ENCODE data around the gene PPIP5K1. TPM values are rescaled to one million over a fixed set of nuclear protein-coding genes. Genes with fewer than 3 reads are reported as not detected.
"Not testable (repeated sequence)": the region's sequence is repeated elsewhere in the genome, so short reads cannot be mapped to it uniquely, and the experiment has no call there.

Gene PPIP5K1
- 10.5 and 13.9 TPM in 2 replicates for total RNA-seq (2012; rRNA removed)

- not testable (repeated sequence) for H3K27me3 ChIP-seq (ENCODE audit: control insufficient read depth, insufficient read depth, low read length); H3K36me3 ChIP-seq (ENCODE audit: insufficient read depth, low read length); H3K9ac ChIP-seq (ENCODE audit: low read depth, low read length); H3K4me3 ChIP-seq (ENCODE audit: low read length); H3K9me3 ChIP-seq (replicated peaks; ENCODE audit: low read length); H3K4me1 ChIP-seq (ENCODE audit: control insufficient read depth, insufficient read depth, low read length); H3K4me2 ChIP-seq (ENCODE audit: low read length)
Measured at GRCh38 chr15:43589778-43590466, at the start of gene PPIP5K1. Gene PPIP5K1 (minus strand): TSS chr15:43590208. CDS start chr15:43584504, 5,704 bp downstream.

- H3K4me3 ChIP-seq (ENCODE audit: low read length); H3K4me1 ChIP-seq (ENCODE audit: control insufficient read depth, insufficient read depth, low read length); H3K27me3 ChIP-seq (ENCODE audit: control insufficient read depth, insufficient read depth, low read length); H3K9ac ChIP-seq (ENCODE audit: low read depth, low read length); H3K36me3 ChIP-seq (ENCODE audit: insufficient read depth, low read length); H3K4me2 ChIP-seq (ENCODE audit: low read length); H3K9me3 ChIP-seq (replicated peaks; ENCODE audit: low read length): not testable (repeated sequence)
Measured at GRCh38 chr15:43638464-43639204, 48.6 kb upstream of the PPIP5K1 start.

GRCh38 chr15:43626937-43627336 lies 36.9 kb upstream of the PPIP5K1 start:
- not testable (repeated sequence) for H3K4me3 ChIP-seq (ENCODE audit: low read length); H3K9ac ChIP-seq (ENCODE audit: low read depth, low read length); H3K36me3 ChIP-seq (ENCODE audit: insufficient read depth, low read length); H3K4me1 ChIP-seq (ENCODE audit: control insufficient read depth, insufficient read depth, low read length); H3K9me3 ChIP-seq (replicated peaks; ENCODE audit: low read length); H3K4me2 ChIP-seq (ENCODE audit: low read length)
- H3K27me3 ChIP-seq (ENCODE audit: control insufficient read depth, insufficient read depth, low read length), result peaks cover 13% of the 10 kb centered on the region

GRCh38 chr15:43625106-43625505 lies 35.1 kb upstream of the PPIP5K1 start:
- H3K27me3 ChIP-seq (ENCODE audit: control insufficient read depth, insufficient read depth, low read length), result peaks cover 21% of the 10 kb centered on the region
- H3K4me2 ChIP-seq (ENCODE audit: low read length), result no peak overlapping the region
- H3K9me3 ChIP-seq (replicated peaks; ENCODE audit: low read length), result no peaks in the 10 kb centered on the region

GRCh38 chr15:43622068-43622799 lies 32.2 kb upstream of the PPIP5K1 start:
- peaks cover 21% of the 10 kb centered on the region for H3K27me3 ChIP-seq (ENCODE audit: control insufficient read depth, insufficient read depth, low read length)
- H3K9ac ChIP-seq (ENCODE audit: low read depth, low read length); H3K9me3 ChIP-seq (replicated peaks; ENCODE audit: low read length); H3K4me2 ChIP-seq (ENCODE audit: low read length); H3K4me1 ChIP-seq (ENCODE audit: control insufficient read depth, insufficient read depth, low read length); H3K36me3 ChIP-seq (ENCODE audit: insufficient read depth, low read length); H3K4me3 ChIP-seq (ENCODE audit: low read length): not testable (repeated sequence)

More at GRCh38 chr15:43625106-43625505, 35.1 kb upstream of the PPIP5K1 start:
- no peaks in the 10 kb centered on the region for H3K36me3 ChIP-seq (ENCODE audit: insufficient read depth, low read length)
- no peak overlapping the region for H3K9ac ChIP-seq (ENCODE audit: low read depth, low read length)
- H3K4me1 ChIP-seq (ENCODE audit: control insufficient read depth, insufficient read depth, low read length), result no peaks in the 10 kb centered on the region
- no peak overlapping the region for H3K4me3 ChIP-seq (ENCODE audit: low read length)

- not testable (repeated sequence) for H3K9ac ChIP-seq (ENCODE audit: low read depth, low read length); H3K9me3 ChIP-seq (replicated peaks; ENCODE audit: low read length); H3K4me3 ChIP-seq (ENCODE audit: low read length); H3K4me2 ChIP-seq (ENCODE audit: low read length); H3K4me1 ChIP-seq (ENCODE audit: control insufficient read depth, insufficient read depth, low read length); H3K36me3 ChIP-seq (ENCODE audit: insufficient read depth, low read length)
- H3K27me3 ChIP-seq (ENCODE audit: control insufficient read depth, insufficient read depth, low read length), result peaks cover 13% of the 10 kb centered on the region
Measured at GRCh38 chr15:43618700-43619099, 28.7 kb upstream of the PPIP5K1 start, which contains the start of gene STRC. Gene STRC (minus strand): TSS chr15:43618800. CDS start chr15:43618722, 78 bp downstream.

GRCh38 chr15:43617750-43618149 lies 27.7 kb upstream of the PPIP5K1 start:
- not testable (repeated sequence) for H3K36me3 ChIP-seq (ENCODE audit: insufficient read depth, low read length); H3K4me1 ChIP-seq (ENCODE audit: control insufficient read depth, insufficient read depth, low read length); H3K27me3 ChIP-seq (ENCODE audit: control insufficient read depth, insufficient read depth, low read length); H3K9me3 ChIP-seq (replicated peaks; ENCODE audit: low read length); H3K9ac ChIP-seq (ENCODE audit: low read depth, low read length); H3K4me3 ChIP-seq (ENCODE audit: low read length); H3K4me2 ChIP-seq (ENCODE audit: low read length)

- H3K4me2 ChIP-seq (ENCODE audit: low read length); H3K4me1 ChIP-seq (ENCODE audit: control insufficient read depth, insufficient read depth, low read length); H3K4me3 ChIP-seq (ENCODE audit: low read length); H3K9me3 ChIP-seq (replicated peaks; ENCODE audit: low read length); H3K36me3 ChIP-seq (ENCODE audit: insufficient read depth, low read length); H3K9ac ChIP-seq (ENCODE audit: low read depth, low read length): not testable (repeated sequence)
- peaks cover 28% of the 10 kb centered on the region for H3K27me3 ChIP-seq (ENCODE audit: control insufficient read depth, insufficient read depth, low read length)
Measured at GRCh38 chr15:43602233-43602632, 12.2 kb upstream of the PPIP5K1 start.

- H3K9me3 ChIP-seq (replicated peaks; ENCODE audit: low read length); H3K4me1 ChIP-seq (ENCODE audit: control insufficient read depth, insufficient read depth, low read length); H3K4me3 ChIP-seq (ENCODE audit: low read length); H3K9ac ChIP-seq (ENCODE audit: low read depth, low read length); H3K36me3 ChIP-seq (ENCODE audit: insufficient read depth, low read length); H3K4me2 ChIP-seq (ENCODE audit: low read length): not testable (repeated sequence)
- peaks cover 30% of the 10 kb centered on the region for H3K27me3 ChIP-seq (ENCODE audit: control insufficient read depth, insufficient read depth, low read length)
Measured at GRCh38 chr15:43600200-43600599, 10.2 kb upstream of the PPIP5K1 start.

- H3K4me3 ChIP-seq (ENCODE audit: low read length); H3K9me3 ChIP-seq (replicated peaks; ENCODE audit: low read length); H3K9ac ChIP-seq (ENCODE audit: low read depth, low read length); H3K36me3 ChIP-seq (ENCODE audit: insufficient read depth, low read length); H3K4me1 ChIP-seq (ENCODE audit: control insufficient read depth, insufficient read depth, low read length); H3K4me2 ChIP-seq (ENCODE audit: low read length): not testable (repeated sequence)
- peaks cover 23% of the 10 kb centered on the region for H3K27me3 ChIP-seq (ENCODE audit: control insufficient read depth, insufficient read depth, low read length)
Measured at GRCh38 chr15:43599131-43599530, 9.1 kb upstream of the PPIP5K1 start.

- H3K27me3 ChIP-seq (ENCODE audit: control insufficient read depth, insufficient read depth, low read length); H3K4me3 ChIP-seq (ENCODE audit: low read length); H3K36me3 ChIP-seq (ENCODE audit: insufficient read depth, low read length); H3K9me3 ChIP-seq (replicated peaks; ENCODE audit: low read length); H3K4me1 ChIP-seq (ENCODE audit: control insufficient read depth, insufficient read depth, low read length); H3K9ac ChIP-seq (ENCODE audit: low read depth, low read length); H3K4me2 ChIP-seq (ENCODE audit: low read length): not testable (repeated sequence)
Measured at GRCh38 chr15:43593328-43594190, 3.6 kb upstream of the PPIP5K1 start, which contains the start of gene CKMT1B. Gene CKMT1B (plus strand): TSS chr15:43594027. CDS start chr15:43594219, 192 bp downstream.
